Measurements from ENCODE around the gene IL13. TPM values are rescaled to one million over a fixed set of nuclear protein-coding genes. Genes with fewer than 3 reads are reported as not detected.

IL13 gene
- total RNA-seq, 4 donors from 2014 or later = 0.44 to 0.98 TPM; not detected in 2

DNA sequence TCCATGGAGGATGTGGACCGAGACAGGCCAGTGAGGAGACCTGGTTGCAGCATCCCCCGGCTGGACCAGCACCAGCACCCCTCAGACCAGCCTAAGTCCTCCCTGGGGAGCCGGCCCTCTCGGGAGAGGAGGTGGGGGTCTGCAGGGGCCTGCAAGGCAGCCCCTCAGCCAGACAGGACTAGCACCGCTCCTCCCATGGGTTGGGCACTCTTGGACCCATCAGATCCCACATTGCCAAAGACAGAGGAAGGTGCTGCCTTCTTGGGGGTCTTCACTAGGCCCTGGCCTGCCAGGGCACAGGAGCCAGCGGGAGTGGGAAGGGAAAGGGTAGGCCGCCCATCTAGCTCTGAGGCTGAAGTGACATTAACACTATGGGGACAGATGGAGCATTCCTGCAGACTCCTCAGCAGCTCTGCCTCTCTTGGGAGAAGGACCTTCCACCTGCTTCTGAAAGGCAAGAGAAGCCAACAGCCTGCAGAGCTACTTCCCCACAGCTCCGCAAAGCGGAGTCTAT, 6.8 kb downstream of the IL13 start:
- 98% methylated on average over 9 of the region's 9 CpGs for WGBS, 2 donors

GRCh38 chr5:132665574-132666080, 7.7 kb downstream of the IL13 start:
- Histone ChIP-seq H3K4me3 (no peak overlapping the region), H3K9me3 (no peaks in the 10 kb centered on the region), H3K36me3 (no peaks in the 10 kb centered on the region), H3K27me3 (peaks cover 0 to 3% of the 10 kb centered on the region in 2 donors), H3K4me1 (peaks cover 0 to 24% (median 8%) of the 10 kb centered on the region in 4 donors), H3K27ac (no peak overlapping the region)
- DNase-seq (ENCODE audit: low spot score in 2 of 2) = no peak
- WGBS, 2 donors = 88 to 90% methylated on average over 21 of the region's 21 CpGs
- no peak for TF ChIP-seq EP300 (IDR thresholded peaks at IDR 0.05)
- TF ChIP-seq, protein P1, sequence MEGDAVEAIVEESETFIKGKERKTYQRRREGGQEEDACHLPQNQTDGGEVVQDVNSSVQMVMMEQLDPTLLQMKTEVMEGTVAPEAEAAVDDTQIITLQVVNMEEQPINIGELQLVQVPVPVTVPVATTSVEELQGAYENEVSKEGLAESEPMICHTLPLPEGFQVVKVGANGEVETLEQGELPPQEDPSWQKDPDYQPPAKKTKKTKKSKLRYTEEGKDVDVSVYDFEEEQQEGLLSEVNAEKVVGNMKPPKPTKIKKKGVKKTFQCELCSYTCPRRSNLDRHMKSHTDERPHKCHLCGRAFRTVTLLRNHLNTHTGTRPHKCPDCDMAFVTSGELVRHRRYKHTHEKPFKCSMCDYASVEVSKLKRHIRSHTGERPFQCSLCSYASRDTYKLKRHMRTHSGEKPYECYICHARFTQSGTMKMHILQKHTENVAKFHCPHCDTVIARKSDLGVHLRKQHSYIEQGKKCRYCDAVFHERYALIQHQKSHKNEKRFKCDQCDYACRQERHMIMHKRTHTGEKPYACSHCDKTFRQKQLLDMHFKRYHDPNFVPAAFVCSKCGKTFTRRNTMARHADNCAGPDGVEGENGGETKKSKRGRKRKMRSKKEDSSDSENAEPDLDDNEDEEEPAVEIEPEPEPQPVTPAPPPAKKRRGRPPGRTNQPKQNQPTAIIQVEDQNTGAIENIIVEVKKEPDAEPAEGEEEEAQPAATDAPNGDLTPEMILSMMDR (IDR thresholded peaks at IDR 0.05) = no peak

More for the DNA sequence above, 6.8 kb downstream of the IL13 start:
- peaks cover 0 to 3% of the 10 kb centered on the region in 2 donors for H3K27me3 ChIP-seq
- peak overlapping the region in 2 of 4 donors; percentile 37 to 52 for H3K27ac ChIP-seq
- H3K36me3 ChIP-seq = no peaks in the 10 kb centered on the region
- TF ChIP-seq EP300 (IDR thresholded peaks at IDR 0.05) (no peak), POLR2A (IDR thresholded peaks at IDR 0.05) (no peak)
- TF ChIP-seq, protein P1 (IDR thresholded peaks at IDR 0.05) = no peak
- H3K9me3 ChIP-seq = no peaks in the 10 kb centered on the region
- no peak overlapping the region for H3K4me3 ChIP-seq
- no peak for DNase-seq (ENCODE audit: low spot score in 2 of 2)
- H3K4me1 ChIP-seq = peaks cover 0 to 24% (median 8%) of the 10 kb centered on the region in 4 donors

DNA sequence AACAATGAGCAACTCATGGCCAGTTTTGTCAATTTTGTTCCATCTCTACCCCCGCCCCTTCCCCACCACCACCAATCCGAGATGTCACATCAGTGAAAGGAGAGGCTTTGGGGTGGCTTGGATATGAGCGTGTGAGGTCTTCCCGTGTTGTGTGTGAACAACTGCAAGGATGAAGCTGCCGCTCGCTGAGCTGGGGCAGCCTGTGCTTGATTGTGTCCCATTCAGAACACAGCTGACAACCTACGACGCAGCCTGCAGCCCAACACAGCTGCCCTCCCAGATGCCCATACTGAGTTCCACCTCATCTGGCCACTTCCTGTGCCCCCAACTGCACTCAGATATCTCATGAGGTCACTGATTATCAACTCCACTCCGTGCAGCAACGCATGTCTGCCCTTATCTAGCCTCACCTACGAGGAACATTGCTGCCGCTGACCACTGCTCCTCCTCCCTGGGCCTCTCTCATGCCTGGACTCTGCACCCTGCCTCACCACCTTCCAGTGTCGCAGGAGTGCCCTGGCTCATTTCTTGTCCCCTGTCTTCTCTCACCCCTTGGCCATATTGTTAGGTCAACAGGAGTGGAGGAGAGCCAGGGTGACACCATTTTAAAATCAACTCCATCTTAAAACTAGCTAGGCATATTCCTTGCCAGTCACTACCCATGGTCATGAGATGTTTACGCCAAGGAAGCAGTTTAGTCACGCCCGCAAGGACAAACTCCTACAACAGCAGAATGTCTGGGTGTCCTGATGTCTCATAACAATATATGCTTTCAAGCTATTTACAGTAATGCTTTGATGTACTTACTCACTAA, 8.5 kb downstream of the IL13 start:
- WGBS, 2 donors = 88 to 91% methylated on average over 16 of the region's 16 CpGs
- TF ChIP-seq, protein P1 (IDR thresholded peaks at IDR 0.05) = no peak
- TF ChIP-seq EP300 (IDR thresholded peaks at IDR 0.05) = no peak
- TF ChIP-seq POLR2A (IDR thresholded peaks at IDR 0.05) = no peak
- H3K4me1 ChIP-seq = peaks cover 0 to 24% (median 8%) of the 10 kb centered on the region in 4 donors
- H3K27ac ChIP-seq = no peak overlapping the region
- no peaks in the 10 kb centered on the region for H3K36me3 ChIP-seq
- no peaks in the 10 kb centered on the region for H3K9me3 ChIP-seq
- peaks cover 0 to 3% of the 10 kb centered on the region in 2 donors for H3K27me3 ChIP-seq
- no peak overlapping the region for H3K4me3 ChIP-seq
- DNase-seq (ENCODE audit: low spot score in 2 of 2) = no peak

DNA sequence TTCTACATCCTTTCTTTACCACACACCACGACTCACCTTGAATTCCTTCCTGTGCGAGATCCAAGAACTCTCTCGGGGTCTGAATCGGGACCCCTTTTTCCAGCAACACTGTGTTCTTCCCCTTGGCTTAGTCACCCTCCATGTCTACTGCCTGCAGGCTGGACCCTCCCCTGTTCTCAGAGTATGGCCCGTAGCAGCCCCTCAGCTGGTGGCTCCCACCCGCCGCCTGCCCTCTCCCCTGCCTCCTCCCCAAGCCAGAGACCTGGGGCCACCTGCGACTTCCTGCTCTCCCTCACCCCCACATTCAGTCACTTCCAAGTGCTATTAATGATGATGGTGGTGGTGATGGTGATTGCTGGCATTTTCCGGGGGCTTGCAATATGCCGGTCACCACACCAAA, 9.3 kb downstream of the IL13 start:
- no peak for DNase-seq (ENCODE audit: low spot score in 2 of 2)
- WGBS, 2 donors = 89 to 90% methylated on average over 10 of the region's 10 CpGs

DNA sequence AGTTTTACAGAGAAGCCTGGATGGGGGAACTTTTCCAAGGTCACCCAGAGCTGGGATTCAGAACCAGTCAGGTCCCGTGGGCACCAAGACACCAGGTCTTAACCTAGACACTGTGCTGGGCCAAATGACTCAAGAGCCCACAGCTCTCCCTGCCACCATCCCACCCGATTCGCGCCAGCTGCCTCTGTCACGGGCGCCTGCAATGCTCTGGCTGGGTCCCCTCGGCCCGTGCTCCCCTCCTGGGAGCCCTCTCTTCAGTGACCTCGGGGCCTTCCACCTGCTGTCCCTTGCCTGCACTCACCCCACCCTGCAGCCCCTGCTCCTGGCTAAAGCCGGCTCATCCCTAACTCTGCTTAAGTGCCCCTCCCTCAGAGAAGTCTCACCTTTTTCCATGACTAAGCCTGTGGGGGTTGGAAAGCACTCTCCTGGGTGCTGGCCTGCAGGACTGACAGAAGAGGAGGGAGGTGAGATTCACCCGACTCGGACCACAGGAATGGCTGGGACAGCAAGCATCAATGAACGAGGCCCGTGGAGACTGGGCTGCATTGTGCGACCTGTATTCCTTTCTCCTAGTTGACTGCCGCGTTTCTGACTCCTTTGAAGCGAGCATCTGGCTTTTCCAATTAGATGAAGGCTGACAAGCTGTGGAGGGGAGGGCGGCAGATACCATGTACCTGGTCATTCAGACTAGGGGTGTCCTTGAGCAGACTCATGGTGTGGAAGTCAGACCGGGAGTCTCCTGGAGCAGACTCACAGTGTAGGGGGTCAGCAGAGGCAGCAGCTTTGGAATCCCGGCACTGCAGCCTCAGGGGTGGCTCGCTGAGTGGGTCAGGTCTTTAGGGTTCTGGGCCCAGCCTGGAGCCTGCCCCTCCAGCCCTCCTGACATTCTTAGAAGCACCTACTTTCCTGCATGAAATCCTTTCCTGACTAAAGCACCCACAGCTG, 10.1 kb downstream of the IL13 start:
- TF ChIP-seq EP300 (IDR thresholded peaks at IDR 0.05) (no peak), POLR2A (IDR thresholded peaks at IDR 0.05) (no peak)
- TF ChIP-seq, protein P1 (IDR thresholded peaks at IDR 0.05) = no peak
- no peaks in the 10 kb centered on the region for H3K36me3 ChIP-seq
- no peak overlapping the region for H3K27ac ChIP-seq
- H3K27me3 ChIP-seq = peaks cover 0 to 3% of the 10 kb centered on the region in 2 donors
- H3K4me1 ChIP-seq = peaks cover 0 to 20% (median 8%) of the 10 kb centered on the region in 4 donors
- no peak for DNase-seq (ENCODE audit: low spot score in 2 of 2)
- H3K4me3 ChIP-seq = no peak overlapping the region
- no peaks in the 10 kb centered on the region for H3K9me3 ChIP-seq
- 75 to 81% methylated on average over 22 of the region's 22 CpGs for WGBS, 2 donors

More for the DNA sequence above, 9.3 kb downstream of the IL13 start:
- peaks cover 0 to 3% of the 10 kb centered on the region in 2 donors for H3K27me3 ChIP-seq
- no peaks in the 10 kb centered on the region for H3K36me3 ChIP-seq
- TF ChIP-seq POLR2A (IDR thresholded peaks at IDR 0.05) = no peak
- peaks cover 0 to 24% (median 8%) of the 10 kb centered on the region in 4 donors for H3K4me1 ChIP-seq
- no peak overlapping the region for H3K27ac ChIP-seq
- no peak overlapping the region for H3K4me3 ChIP-seq
- H3K9me3 ChIP-seq = no peaks in the 10 kb centered on the region

Measured in tibial nerve (tissue), 4 donors.